HFF-Myc (cell line): ENCODE data around the gene ZNF292.
A peak's percentile ranks its signal among the peaks of the same experiment; 100 is the strongest.
"Not testable (repeated sequence)": the region's sequence is repeated elsewhere in the genome, so short reads cannot be mapped to it uniquely, and the experiment has no call there.

Experiments used
- DNase-seq: peaks from one replicate; pipeline ENCODE4 v3.0.0-alpha.2; 2011; ENCODE audit warnings: low read depth; ENCODE audit errors: extremely low read depth
- H3K4me3 ChIP-seq: replicated peaks from 2 replicates; pipeline ENCODE4 v1.5.1; 2011; ENCODE audit warnings: low read depth, mild to moderate bottlenecking, control low read depth, low read length
- CTCF ChIP-seq: IDR thresholded peaks from 2 replicates; pipeline ENCODE4 v1.5.1; 2012; ENCODE audit warnings: mild to moderate bottlenecking, low read depth, low read length, control low read depth; ENCODE audit errors: missing control alignments

Gene ZNF292

GRCh38 chr6:87155842-87156815, 764 bp downstream of the ZNF292 start:
- peak; percentile 3 for DNase-seq
- peak overlapping the region; percentile 77 for H3K4me3 ChIP-seq
- no peak for TF ChIP-seq CTCF

- not testable (repeated sequence) for DNase-seq, H3K4me3 ChIP-seq
These were observed 2.2 kb downstream of the ZNF292 start for GRCh38 chr6:87157596-87157995.

- no peak for TF ChIP-seq CTCF
- no peak overlapping the region for H3K4me3 ChIP-seq
- DNase-seq = no peak
These were observed 5.9 kb downstream of the ZNF292 start for GRCh38 chr6:87161299-87161698.

GRCh38 chr6:87164004-87164403, 8.6 kb downstream of the ZNF292 start:
- TF ChIP-seq CTCF = no peak
- no peak overlapping the region for H3K4me3 ChIP-seq
- DNase-seq = no peak

- no peak for DNase-seq
- no peak overlapping the region for H3K4me3 ChIP-seq
- no peak for TF ChIP-seq CTCF
These were observed 9.1 kb downstream of the ZNF292 start for GRCh38 chr6:87164506-87164905.

GRCh38 chr6:87165185-87165584, 9.8 kb downstream of the ZNF292 start:
- no peak overlapping the region for H3K4me3 ChIP-seq
- no peak for TF ChIP-seq CTCF
- DNase-seq = no peak

GRCh38 chr6:87171938-87172633, 16.7 kb downstream of the ZNF292 start:
- no peak overlapping the region for H3K4me3 ChIP-seq
- TF ChIP-seq CTCF = no peak
- DNase-seq = no peak
